Bronchial epithelial cell (primary cell): ENCODE data around the gene ADGRF1. TPM values are rescaled to one million over a fixed set of nuclear protein-coding genes. Genes with fewer than 3 reads are reported as not detected.
"Not testable (repeated sequence)": the region's sequence is repeated elsewhere in the genome, so short reads cannot be mapped to it uniquely, and the experiment has no call there.

ENCODE experiments used
- DNase-seq: peaks from one replicate; pipeline ENCODE4 v3.0.0-alpha.2; 2010; ENCODE audit warnings: low read depth
- FAIRE-seq: peaks from 2 replicates; lab custom pipeline; 2011; peaks lifted over from hg19 to GRCh38; lab: Jason Lieb, UNC
- H3K27me3 ChIP-seq: 2 replicates; pipeline ENCODE4 v1.5.1; 2011; ENCODE audit warnings: low read length; ENCODE audit not compliant: control insufficient read depth, insufficient read depth
- H3K36me3 ChIP-seq: 2 replicates; pipeline ENCODE4 v1.5.1; 2011; ENCODE audit warnings: low read length; ENCODE audit not compliant: control insufficient read depth, insufficient read depth
- H3K4me3 ChIP-seq: 2 replicates; pipeline ENCODE4 v1.5.1; 2011; ENCODE audit warnings: mild to moderate bottlenecking, low read depth, low read length, control low read depth
- total RNA-seq: library from RNA; depleted of rRNA; stranded (reverse); fragments of >200 nt; gene quantifications from 2 replicates; pipeline ENCODE4 v1.2.1, GENCODE V29; 2014
- TF ChIP-seq, protein P1 (sequence below): IDR thresholded peaks from 2 replicates; pipeline ENCODE4 v1.5.1; 2011; ENCODE audit warnings: mild to moderate bottlenecking, moderate library complexity, low read length, control low read depth, inconsistent platforms; ENCODE audit not compliant: insufficient read depth, severe bottlenecking

The ADGRF1 gene
- total RNA-seq, result 5.5 and 10.1 TPM in 2 replicates

DNA sequence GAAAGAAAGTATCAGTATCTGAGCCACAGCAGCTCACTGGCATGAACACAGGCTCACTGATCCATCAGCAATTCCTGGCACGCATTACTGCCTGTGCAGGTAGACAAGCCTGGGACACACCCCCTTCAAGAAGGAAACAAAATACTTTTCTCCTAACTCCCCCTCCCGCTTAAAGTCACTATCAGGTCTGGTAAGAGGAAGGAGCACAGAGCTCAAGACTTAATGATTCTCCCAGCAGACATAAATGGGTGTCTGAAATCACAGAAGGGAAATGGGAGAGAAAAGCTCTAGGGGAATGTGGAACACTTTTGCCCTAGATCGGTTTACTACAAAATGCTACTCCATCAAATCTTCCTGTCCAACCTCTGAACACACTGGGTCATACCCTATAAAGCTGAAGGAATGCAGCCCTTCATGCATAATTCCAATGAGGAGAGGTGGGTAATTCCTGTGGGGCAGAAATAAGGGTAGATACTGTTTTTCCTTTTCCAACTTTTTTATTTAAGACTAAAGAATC lies at the start of gene ADGRF1:
Gene ADGRF1 (minus strand): TSS at position 58 of the 517 bp plus-strand sequence. CDS start 13,271 bp downstream, outside the sequence.
- FAIRE-seq (peak; percentile 66), DNase-seq (peak; percentile 88)
- TF ChIP-seq, protein P1, sequence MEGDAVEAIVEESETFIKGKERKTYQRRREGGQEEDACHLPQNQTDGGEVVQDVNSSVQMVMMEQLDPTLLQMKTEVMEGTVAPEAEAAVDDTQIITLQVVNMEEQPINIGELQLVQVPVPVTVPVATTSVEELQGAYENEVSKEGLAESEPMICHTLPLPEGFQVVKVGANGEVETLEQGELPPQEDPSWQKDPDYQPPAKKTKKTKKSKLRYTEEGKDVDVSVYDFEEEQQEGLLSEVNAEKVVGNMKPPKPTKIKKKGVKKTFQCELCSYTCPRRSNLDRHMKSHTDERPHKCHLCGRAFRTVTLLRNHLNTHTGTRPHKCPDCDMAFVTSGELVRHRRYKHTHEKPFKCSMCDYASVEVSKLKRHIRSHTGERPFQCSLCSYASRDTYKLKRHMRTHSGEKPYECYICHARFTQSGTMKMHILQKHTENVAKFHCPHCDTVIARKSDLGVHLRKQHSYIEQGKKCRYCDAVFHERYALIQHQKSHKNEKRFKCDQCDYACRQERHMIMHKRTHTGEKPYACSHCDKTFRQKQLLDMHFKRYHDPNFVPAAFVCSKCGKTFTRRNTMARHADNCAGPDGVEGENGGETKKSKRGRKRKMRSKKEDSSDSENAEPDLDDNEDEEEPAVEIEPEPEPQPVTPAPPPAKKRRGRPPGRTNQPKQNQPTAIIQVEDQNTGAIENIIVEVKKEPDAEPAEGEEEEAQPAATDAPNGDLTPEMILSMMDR, result no peak
- Histone ChIP-seq H3K27me3 (no peaks in the 10 kb centered on the region), H3K36me3 (no peaks in the 10 kb centered on the region), H3K4me3 (peak within 1 kb of the TSS; percentile 16)

DNA sequence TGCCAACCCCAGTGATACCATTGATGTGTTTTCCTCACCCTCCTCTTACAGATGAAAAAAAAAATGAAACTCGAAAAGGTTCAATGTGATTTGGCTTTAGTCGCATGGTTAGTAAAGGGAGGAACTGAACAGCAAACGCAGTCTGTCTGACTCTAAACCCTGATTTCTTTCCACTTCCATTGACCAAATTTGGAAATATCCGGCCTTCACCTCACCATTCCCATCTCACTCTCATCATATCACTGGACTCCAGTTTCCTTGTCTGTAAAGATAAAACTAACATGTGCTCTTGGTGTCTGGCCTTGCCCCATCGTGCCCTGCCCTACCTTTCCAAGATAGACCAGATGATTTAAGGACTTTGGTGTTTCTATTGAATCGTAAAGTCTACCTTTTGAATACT lies 48.7 kb upstream of the ADGRF1 start:
- H3K36me3 ChIP-seq, result no peaks in the 10 kb centered on the region
- TF ChIP-seq, protein P1, result no peak
- no peak for FAIRE-seq

DNA sequence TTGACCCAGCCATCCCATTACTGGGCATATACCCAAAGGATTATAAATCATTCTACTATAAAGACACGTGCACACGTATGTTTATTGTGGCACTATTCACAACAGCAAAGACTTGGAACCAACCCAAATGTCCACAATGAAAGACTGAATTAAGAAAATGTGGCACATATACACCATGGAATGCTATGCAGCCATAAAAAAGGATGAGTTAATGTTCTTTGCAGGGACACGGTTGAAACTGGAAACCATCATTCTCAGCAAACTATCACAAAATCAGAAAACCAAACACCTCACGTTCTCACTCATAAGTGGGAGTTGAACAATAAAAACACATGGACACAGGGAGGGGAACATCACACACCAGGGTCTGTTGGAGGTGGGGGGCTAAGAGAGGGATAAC lies 47.3 kb upstream of the ADGRF1 start:
- DNase-seq, H3K4me3 ChIP-seq, H3K36me3 ChIP-seq, FAIRE-seq, H3K27me3 ChIP-seq: not testable (repeated sequence)

More for the DNA sequence above, 48.7 kb upstream of the ADGRF1 start:
- no peaks in the 10 kb centered on the region for H3K27me3 ChIP-seq
- H3K4me3 ChIP-seq, result no peak overlapping the region
- DNase-seq, result no peak

DNA sequence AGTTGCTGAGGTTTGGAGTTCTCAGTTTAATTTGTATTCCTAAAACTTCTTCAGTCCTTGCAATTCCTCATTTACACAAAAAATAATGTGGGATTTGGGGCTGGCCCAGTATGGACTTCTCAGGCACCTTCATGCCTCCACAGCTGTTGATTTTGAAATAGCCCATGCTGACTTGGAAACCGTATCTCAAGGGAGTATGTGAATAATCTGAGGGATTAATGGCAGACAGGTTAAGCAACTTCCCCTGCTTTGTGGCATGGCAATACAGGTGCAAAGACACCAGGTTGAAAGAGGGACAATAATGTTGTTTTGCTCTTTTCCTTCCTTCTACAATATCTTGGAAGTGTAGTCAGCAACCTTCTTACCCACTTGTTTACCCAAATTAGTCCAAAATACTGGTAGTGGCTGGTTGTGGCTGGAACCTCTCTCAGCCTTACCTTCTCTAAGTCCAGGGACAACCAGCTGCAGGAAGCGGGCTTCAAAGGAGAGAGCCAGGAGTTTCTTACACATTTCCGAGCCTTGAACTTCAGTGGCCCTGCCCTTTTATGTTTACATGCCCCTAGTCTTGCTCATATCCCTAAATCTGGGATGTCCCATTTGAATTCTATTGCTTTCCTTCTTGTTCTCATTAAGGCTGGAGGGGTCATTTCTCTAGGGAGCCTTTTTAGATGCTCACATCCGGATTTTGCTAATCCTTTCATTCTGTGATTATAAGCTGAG lies 44.1 kb upstream of the ADGRF1 start:
- DNase-seq (no peak), FAIRE-seq (peak; percentile 36)
- TF ChIP-seq, protein P1, result no peak
- H3K27me3 ChIP-seq, result no peaks in the 10 kb centered on the region
- H3K4me3 ChIP-seq, result no peak overlapping the region
- H3K36me3 ChIP-seq, result no peaks in the 10 kb centered on the region

DNA sequence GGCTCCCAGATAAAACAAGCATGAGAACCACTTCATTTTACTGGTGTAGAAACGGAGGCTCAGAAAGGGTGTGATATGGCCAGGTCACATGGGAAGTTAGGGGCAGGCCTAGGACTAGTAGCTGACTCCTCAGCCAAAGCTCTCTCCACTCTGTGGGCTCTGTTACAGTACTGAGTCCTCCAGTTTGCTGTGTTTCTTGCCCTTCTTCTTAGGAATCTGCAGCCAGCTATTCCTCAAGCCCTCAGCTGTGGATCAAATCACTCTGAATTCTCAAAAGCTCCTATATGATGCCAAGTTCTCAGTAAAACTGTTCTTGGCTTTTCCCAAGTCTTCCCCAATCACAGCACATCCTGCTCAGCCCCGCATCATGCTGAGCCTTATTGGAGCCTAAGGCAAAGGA lies 42.5 kb upstream of the ADGRF1 start:
- DNase-seq (no peak), FAIRE-seq (peak; percentile 58)
- no peak overlapping the region for H3K4me3 ChIP-seq
- TF ChIP-seq, protein P1, result no peak
- no peaks in the 10 kb centered on the region for H3K27me3 ChIP-seq
- H3K36me3 ChIP-seq, result no peaks in the 10 kb centered on the region

DNA sequence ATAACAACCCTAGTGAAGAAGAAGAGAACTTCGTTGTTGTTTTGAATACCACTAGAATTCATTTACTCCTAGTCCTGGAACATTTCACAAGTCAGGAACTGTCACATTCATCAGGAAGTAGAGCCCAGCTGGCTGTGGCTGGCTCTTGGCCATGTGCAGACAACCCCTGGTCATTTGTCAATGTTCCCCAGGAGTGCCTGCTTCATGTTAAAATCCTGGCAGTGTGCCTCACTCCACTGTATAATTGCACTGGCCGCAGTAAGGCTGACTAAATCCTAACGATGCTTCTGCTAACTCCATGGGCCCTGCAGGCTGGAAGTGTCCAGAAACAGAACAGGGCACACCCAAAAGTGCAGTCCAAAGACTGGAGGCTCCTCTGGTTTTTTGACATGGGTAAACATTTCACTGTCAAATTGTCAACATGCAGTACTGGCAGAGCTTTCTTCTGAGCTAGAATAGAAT lies 41.5 kb upstream of the ADGRF1 start:
- DNase-seq, result peak; percentile 61
- H3K4me3 ChIP-seq, result no peak overlapping the region
- TF ChIP-seq, protein P1, result no peak
- no peaks in the 10 kb centered on the region for H3K27me3 ChIP-seq
- no peak for FAIRE-seq
- no peaks in the 10 kb centered on the region for H3K36me3 ChIP-seq
